Hepatocyte (in vitro differentiated cells): ENCODE data around the gene HCRTR2. TPM values are rescaled to one million over a fixed set of nuclear protein-coding genes. Genes with fewer than 3 reads are reported as not detected.

ENCODE experiments used
- DNase-seq: peaks from one replicate; pipeline ENCODE4 v3.0.0-alpha.2; 2016; ENCODE audit warnings: low spot score
- H2AFZ ChIP-seq: fragments of 200-600 bp; sonication (generic); 2 replicates; pipeline ENCODE4 v1.6.0; 2016; ENCODE audit warnings: antibody characterized with exemption, mild to moderate bottlenecking
- H3K27ac ChIP-seq: fragments of 200-600 bp; sonication (generic); 2 replicates; pipeline ENCODE4 v1.5.1; 2016; ENCODE audit warnings: mild to moderate bottlenecking
- H3K27me3 ChIP-seq: fragments of 200-600 bp; sonication (generic); 2 replicates; pipeline ENCODE4 v1.6.1; 2016
- H3K36me3 ChIP-seq: fragments of 200-600 bp; sonication (generic); replicated peaks from 2 replicates; pipeline ENCODE4 v1.5.1; 2016; ENCODE audit warnings: low read depth; ENCODE audit not compliant: insufficient read depth
- H3K4me1 ChIP-seq: fragments of 200-600 bp; sonication (generic); 2 replicates; pipeline ENCODE4 v1.5.1; 2016; ENCODE audit warnings: mild to moderate bottlenecking, moderate library complexity; ENCODE audit not compliant: insufficient read depth
- H3K4me2 ChIP-seq: fragments of 200-600 bp; sonication (generic); 2 replicates; pipeline ENCODE4 v1.6.0; 2016
- H3K4me3 ChIP-seq: fragments of 200-600 bp; sonication (generic); 2 replicates; pipeline ENCODE4 v1.5.1; 2016; ENCODE audit warnings: mild to moderate bottlenecking
- H3K79me2 ChIP-seq: fragments of 200-600 bp; sonication (generic); 2 replicates; pipeline ENCODE4 v1.6.0; 2017; ENCODE audit warnings: mild to moderate bottlenecking
- H3K9me2 ChIP-seq: fragments of 200-600 bp; sonication (generic); replicated peaks from 2 replicates; pipeline ENCODE4 v1.6.0; 2017; ENCODE audit warnings: mild to moderate bottlenecking; ENCODE audit not compliant: insufficient read depth
- H3K9me3 ChIP-seq: fragments of 200-600 bp; sonication (generic); 2 replicates; pipeline ENCODE4 v1.5.1; 2016; ENCODE audit warnings: low read depth, mild to moderate bottlenecking
- H4K20me1 ChIP-seq: fragments of 200-600 bp; sonication (generic); 2 replicates; pipeline ENCODE4 v1.6.0; 2016; ENCODE audit warnings: mild to moderate bottlenecking; ENCODE audit not compliant: insufficient read depth, poor library complexity, severe bottlenecking
- EZH2 ChIP-seq: fragments of 200-600 bp; sonication (generic); IDR thresholded peaks from 2 replicates; pipeline ENCODE4 v1.6.1; 2016; ENCODE audit warnings: antibody characterized with exemption, mild to moderate bottlenecking, borderline replicate concordance
- EZH2phosphoT487 ChIP-seq: fragments of 200-600 bp; sonication (generic); IDR thresholded peaks from one replicate; pipeline ENCODE4 v1.6.1; 2018; ENCODE audit warnings: antibody characterized with exemption, mild to moderate bottlenecking, low read depth, moderate library complexity; ENCODE audit not compliant: unreplicated experiment, severe bottlenecking
- WGBS: methylation state at CpG from one replicate; pipeline ENCODE4 v1.1.6; 2016; ENCODE audit warnings: low lambda C conversion rate; ENCODE audit errors: missing lambda C conversion rate; 5-methylcytosine and 5-hydroxymethylcytosine counted together
- polyA plus RNA-seq: library from polyadenylated mRNA; unstranded; fragments of >200 nt; fragmentation: Nextera tagmentation; extraction: Ambion mirVana; gene quantifications from 2 replicates; pipeline ENCODE4 v1.2.1, GENCODE V29; 2016
- total RNA-seq: library from RNA; depleted of rRNA; stranded (reverse); fragments of >200 nt; gene quantifications from 2 replicates; pipeline ENCODE4 v1.2.3, GENCODE V29; 2014
- TF ChIP-seq, protein P1 (sequence below): fragments of 200-600 bp; sonication (generic); IDR thresholded peaks from 2 replicates; pipeline ENCODE4 v1.5.1; 2016; ENCODE audit warnings: antibody characterized with exemption, mild to moderate bottlenecking; ENCODE audit not compliant: poor library complexity

HCRTR2 gene
- total and polyA plus RNA-seq, 2 experiments from 2014 or later = 0.17 to 0.18 TPM

DNA sequence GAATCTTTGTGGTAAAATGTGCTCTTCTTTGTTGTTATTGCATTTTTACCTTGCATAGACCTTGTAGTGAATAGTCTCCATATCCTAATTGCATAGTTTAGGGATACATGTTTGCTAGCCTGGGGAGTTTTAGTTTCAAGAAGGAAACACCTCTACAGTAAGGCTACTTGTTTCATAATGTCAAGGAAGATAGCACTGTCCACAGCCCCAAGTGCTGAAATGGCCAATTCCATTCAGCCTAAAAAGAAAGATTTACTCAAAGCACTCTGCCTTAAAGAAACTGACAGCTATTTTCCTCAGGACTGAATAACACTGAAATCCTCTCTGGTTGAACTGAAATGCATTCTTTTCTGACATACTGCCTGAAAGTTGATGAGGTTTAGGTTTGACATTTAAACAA lies 2.6 kb downstream of the HCRTR2 start:
- peak; percentile 21 for DNase-seq
- H3K27me3 ChIP-seq = peaks cover 61% of the 10 kb centered on the region
- no peaks in the 10 kb centered on the region for H3K9me2 ChIP-seq
- no peaks in the 10 kb centered on the region for H3K9me3 ChIP-seq
- no peak for TF ChIP-seq EZH2phosphoT487
- TF ChIP-seq EZH2 = no peak
- TF ChIP-seq, protein P1, sequence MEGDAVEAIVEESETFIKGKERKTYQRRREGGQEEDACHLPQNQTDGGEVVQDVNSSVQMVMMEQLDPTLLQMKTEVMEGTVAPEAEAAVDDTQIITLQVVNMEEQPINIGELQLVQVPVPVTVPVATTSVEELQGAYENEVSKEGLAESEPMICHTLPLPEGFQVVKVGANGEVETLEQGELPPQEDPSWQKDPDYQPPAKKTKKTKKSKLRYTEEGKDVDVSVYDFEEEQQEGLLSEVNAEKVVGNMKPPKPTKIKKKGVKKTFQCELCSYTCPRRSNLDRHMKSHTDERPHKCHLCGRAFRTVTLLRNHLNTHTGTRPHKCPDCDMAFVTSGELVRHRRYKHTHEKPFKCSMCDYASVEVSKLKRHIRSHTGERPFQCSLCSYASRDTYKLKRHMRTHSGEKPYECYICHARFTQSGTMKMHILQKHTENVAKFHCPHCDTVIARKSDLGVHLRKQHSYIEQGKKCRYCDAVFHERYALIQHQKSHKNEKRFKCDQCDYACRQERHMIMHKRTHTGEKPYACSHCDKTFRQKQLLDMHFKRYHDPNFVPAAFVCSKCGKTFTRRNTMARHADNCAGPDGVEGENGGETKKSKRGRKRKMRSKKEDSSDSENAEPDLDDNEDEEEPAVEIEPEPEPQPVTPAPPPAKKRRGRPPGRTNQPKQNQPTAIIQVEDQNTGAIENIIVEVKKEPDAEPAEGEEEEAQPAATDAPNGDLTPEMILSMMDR = no peak
- no peak overlapping the region for H3K4me3 ChIP-seq
- no peaks in the 10 kb centered on the region for H4K20me1 ChIP-seq
- H3K27ac ChIP-seq = no peak overlapping the region
- no peaks in the 10 kb centered on the region for H3K36me3 ChIP-seq
- no peak overlapping the region for H2AFZ ChIP-seq
- H3K4me1 ChIP-seq = peaks cover 8% of the 10 kb centered on the region
- H3K79me2 ChIP-seq = no peaks in the 10 kb centered on the region
- no peak overlapping the region for H3K4me2 ChIP-seq

DNA sequence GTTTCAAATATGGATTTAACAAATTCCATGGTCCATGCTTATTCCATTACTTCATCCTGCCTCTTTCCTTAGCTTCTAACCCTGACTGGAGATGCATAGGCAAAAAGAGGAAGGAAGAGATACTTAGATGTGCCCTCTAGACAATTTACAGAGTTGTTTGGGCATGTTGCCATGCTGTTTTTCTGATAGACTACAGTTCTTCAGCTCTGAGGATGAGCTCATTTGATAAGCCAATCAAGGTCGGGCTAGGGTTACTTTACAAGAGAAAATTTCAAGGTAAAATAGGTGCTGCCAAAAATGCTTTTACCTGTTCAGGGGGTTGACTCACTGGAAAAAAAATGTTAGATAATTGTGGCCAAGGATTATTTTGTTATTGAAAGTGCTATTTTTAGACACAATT lies 5.9 kb downstream of the HCRTR2 start:
- H3K9me3 ChIP-seq = no peaks in the 10 kb centered on the region
- WGBS = 82% methylated on average over 1 of the region's 1 CpG
- H4K20me1 ChIP-seq = no peaks in the 10 kb centered on the region
- no peak overlapping the region for H3K27ac ChIP-seq
- H3K9me2 ChIP-seq = no peaks in the 10 kb centered on the region
- no peaks in the 10 kb centered on the region for H3K4me1 ChIP-seq
- no peaks in the 10 kb centered on the region for H3K79me2 ChIP-seq
- H3K4me2 ChIP-seq = no peak overlapping the region
- H3K36me3 ChIP-seq = no peaks in the 10 kb centered on the region
- no peak for TF ChIP-seq EZH2phosphoT487
- TF ChIP-seq, protein P1 = no peak
- TF ChIP-seq EZH2 = no peak
- peaks cover 28% of the 10 kb centered on the region for H3K27me3 ChIP-seq
- H3K4me3 ChIP-seq = no peak overlapping the region
- no peak for DNase-seq
- H2AFZ ChIP-seq = no peak overlapping the region

DNA sequence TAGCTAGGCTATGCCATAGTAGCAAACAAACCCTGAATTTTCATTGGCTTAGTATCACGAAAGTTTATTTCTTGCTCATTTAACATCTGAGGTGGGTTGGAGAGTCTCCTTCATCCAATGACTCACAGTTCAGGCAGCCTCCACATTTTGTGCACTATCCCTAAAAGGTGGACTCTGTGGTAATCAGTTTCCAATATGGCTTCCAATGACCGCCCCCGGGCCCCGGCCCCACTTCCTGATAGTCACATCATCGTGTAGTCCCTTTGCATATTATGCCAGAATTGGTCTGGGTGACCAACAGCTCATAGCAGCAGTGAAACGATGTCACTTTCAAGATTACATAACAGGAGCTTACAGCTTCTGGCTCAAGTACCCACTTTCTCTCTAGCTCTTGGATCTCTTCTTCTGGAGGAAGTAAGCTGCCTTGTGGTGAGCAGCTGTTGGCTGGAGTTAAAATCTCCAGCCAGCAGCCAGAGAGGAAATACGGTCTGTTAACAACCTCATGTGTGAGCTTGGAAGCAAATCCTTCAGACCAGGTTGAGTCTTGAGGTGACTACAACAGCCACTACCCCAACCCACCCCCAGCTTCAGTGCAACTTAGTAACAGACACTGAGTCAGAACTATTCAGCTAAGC lies 7.8 kb downstream of the HCRTR2 start:
- WGBS = 83% methylated on average over 7 of the region's 7 CpGs
- H2AFZ ChIP-seq = no peak overlapping the region
- no peak overlapping the region for H3K4me2 ChIP-seq
- H3K27ac ChIP-seq = no peak overlapping the region
- H3K9me3 ChIP-seq = no peaks in the 10 kb centered on the region
- H3K4me3 ChIP-seq = no peak overlapping the region
- no peaks in the 10 kb centered on the region for H4K20me1 ChIP-seq
- no peaks in the 10 kb centered on the region for H3K36me3 ChIP-seq
- H3K9me2 ChIP-seq = no peaks in the 10 kb centered on the region
- TF ChIP-seq EZH2phosphoT487 (no peak), EZH2 (no peak)
- TF ChIP-seq, protein P1 = no peak
- H3K79me2 ChIP-seq = no peaks in the 10 kb centered on the region
- no peaks in the 10 kb centered on the region for H3K4me1 ChIP-seq
- H3K27me3 ChIP-seq = peaks cover 9% of the 10 kb centered on the region
- DNase-seq = no peak
